ENCODE data around the gene ADCY7.

ADCY7 gene

GRCh38 chr16:50285406-50286003 is 19.2 kb downstream of the ADCY7 start:
- TF ChIP-seq, protein P1, sequence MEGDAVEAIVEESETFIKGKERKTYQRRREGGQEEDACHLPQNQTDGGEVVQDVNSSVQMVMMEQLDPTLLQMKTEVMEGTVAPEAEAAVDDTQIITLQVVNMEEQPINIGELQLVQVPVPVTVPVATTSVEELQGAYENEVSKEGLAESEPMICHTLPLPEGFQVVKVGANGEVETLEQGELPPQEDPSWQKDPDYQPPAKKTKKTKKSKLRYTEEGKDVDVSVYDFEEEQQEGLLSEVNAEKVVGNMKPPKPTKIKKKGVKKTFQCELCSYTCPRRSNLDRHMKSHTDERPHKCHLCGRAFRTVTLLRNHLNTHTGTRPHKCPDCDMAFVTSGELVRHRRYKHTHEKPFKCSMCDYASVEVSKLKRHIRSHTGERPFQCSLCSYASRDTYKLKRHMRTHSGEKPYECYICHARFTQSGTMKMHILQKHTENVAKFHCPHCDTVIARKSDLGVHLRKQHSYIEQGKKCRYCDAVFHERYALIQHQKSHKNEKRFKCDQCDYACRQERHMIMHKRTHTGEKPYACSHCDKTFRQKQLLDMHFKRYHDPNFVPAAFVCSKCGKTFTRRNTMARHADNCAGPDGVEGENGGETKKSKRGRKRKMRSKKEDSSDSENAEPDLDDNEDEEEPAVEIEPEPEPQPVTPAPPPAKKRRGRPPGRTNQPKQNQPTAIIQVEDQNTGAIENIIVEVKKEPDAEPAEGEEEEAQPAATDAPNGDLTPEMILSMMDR (IDR thresholded peaks at IDR 0.05; ENCODE audit: low read depth, low read length) = no peak
- DNase-seq (ENCODE audit: extremely low read depth, low read depth) = no peak

DNA sequence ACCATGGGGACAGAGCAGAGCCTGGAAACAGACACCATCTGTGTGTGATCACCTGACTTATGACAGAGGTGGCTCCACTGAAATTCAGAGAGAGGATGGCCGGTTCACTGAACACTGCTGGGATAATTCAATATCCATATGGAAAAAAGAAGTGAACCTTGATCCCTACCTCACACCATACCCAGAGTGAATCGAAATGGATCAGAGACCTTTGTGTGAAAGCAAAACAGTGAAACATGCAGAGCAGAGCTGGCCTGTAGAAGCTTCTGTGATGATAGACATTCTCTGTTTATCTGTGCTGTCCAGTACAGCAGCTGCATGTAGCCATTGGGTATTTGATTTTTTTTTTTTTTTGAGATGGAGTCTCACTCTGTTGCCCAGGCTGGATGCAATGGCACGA is 20.3 kb downstream of the ADCY7 start:
- TF ChIP-seq, protein P1 (IDR thresholded peaks at IDR 0.05; ENCODE audit: low read depth, low read length) = no peak
- DNase-seq (ENCODE audit: extremely low read depth, low read depth) = no peak

DNA sequence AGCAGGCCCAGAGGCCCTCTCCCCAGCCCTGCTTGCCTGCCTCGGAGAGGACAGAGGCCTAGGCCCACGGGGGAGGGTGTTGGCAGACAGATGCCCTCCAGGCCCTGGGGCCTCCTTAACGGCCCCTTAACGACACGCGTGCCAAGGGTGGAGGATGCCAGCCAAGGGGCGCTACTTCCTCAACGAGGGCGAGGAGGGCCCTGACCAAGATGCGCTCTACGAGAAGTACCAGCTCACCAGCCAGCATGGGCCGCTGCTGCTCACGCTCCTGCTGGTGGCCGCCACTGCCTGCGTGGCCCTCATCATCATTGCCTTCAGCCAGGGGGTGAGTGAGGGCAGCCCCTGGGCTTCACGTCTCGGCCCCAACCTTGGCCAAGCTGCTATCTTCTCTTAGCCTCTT is 21.7 kb downstream of the ADCY7 start:
- no peak for DNase-seq (ENCODE audit: extremely low read depth, low read depth)
- TF ChIP-seq, protein P1 (IDR thresholded peaks at IDR 0.05; ENCODE audit: low read depth, low read length) = no peak

DNA sequence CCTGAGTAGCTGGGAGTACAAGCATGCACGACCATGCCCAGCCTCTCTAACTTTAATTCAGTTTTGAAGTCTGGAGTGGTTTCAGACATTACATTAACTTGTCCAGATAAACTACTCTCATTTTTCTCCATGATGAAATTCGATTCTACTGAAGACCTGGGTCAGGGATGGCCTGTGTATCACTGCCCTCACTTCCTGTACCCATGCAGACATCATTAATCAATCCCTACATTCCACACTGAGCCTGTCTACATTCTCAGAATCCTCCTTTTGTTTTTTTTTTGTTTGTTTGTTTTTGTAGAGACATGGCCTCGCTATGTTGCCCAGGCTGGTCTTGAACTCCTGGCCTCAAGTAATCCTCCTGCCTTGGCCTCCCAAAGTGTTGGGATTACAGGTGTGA is 22.6 kb downstream of the ADCY7 start:
- no peak for DNase-seq (ENCODE audit: extremely low read depth, low read depth)
- TF ChIP-seq, protein P1 (IDR thresholded peaks at IDR 0.05; ENCODE audit: low read depth, low read length) = no peak

DNA sequence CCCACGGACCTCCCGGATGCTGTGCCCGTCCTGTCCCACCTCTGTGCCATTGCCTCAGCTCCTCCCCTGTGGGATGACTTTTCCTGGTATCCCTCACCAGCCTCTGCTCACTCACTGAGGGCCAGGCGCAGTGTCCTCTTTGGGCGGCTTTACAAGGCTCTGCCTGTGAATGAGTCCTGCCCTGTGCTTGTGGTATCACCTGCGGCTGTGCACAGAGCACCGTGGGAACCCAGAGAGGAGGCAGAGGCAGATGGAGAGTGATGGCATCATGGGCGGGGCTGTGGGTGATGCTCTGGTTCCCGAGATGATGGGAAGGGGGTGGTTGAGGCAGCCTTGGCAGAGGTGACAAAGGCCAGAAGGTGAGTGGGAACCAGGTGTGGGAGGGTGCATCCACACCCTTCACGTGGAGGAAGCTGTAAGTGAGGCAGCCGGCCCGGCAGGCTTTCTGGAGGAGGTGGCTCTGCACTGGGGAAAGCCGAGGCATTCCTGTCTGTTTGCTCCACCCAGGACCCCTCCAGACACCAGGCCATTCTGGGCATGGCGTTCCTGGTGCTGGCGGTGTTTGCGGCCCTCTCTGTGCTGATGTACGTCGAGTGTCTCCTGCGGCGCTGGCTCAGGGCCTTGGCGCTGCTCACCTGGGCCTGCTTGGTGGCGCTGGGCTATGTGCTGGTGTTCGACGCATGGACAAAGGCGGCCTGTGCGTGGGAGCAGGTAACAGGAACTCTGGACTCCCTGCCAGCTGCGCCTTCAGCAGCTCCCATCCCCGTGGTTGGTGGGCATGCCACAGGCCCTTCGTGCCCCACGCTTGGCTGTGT is 23.8 kb downstream of the ADCY7 start:
- TF ChIP-seq, protein P1 (IDR thresholded peaks at IDR 0.05; ENCODE audit: low read depth, low read length) = no peak
- no peak for DNase-seq (ENCODE audit: extremely low read depth, low read depth)

DNA sequence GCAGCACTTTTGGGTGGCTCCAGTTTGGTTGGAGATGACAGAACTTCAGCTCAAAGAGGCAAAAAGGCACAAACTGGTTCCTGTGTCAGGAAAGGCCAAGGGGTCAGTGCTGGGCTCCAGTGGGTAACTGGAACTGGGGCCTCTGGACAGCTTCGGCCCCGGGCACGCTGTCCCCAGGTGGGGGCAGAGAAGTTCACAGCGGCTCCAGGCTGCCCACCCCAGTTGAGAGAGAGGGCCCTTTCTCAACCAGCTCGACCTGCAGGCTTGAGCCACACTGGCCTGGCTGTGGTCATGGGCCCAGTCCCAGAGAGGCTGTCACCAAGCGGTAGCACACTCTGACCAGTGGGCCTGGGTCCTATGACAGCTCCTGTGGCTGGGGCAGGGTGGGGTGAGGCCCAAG is 24.5 kb downstream of the ADCY7 start:
- TF ChIP-seq, protein P1 (IDR thresholded peaks at IDR 0.05; ENCODE audit: low read depth, low read length) = no peak
- DNase-seq (ENCODE audit: extremely low read depth, low read depth) = no peak

Measured in AG09319 (cell line).